ENCODE results near the gene FAM13C.

FAM13C gene

DNA sequence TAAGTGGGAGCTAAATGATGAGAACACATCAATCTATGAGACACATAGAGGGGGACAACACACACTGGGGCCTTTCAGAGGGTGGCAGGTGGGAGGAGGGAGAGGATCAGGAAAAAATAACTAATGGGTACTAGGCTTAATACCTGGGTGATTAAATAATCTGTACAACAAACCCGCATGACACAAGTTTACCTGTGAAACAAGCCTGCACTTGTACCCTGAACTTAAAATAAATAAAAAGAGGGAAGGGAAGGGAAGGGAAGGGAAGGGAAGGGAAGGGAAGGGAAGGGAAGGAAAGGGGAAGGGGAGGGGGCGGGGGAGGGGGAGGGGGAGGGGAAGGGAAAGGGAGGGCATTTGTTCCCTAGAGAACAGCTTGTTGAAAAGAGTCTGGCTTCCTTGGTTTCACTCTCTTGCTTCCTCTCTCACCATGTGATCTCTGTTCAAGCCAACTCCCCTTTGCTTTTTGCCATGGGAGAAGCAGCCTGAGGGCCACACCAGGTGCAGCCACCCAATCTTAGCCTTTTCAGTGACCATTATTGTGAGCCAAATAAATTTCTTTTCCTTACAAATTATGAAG is 57.7 kb downstream of the FAM13C start:
- H3F3A ChIP-seq (ENCODE audit: control insufficient read depth, insufficient read depth): no peaks in the 10 kb centered on the region

DNA sequence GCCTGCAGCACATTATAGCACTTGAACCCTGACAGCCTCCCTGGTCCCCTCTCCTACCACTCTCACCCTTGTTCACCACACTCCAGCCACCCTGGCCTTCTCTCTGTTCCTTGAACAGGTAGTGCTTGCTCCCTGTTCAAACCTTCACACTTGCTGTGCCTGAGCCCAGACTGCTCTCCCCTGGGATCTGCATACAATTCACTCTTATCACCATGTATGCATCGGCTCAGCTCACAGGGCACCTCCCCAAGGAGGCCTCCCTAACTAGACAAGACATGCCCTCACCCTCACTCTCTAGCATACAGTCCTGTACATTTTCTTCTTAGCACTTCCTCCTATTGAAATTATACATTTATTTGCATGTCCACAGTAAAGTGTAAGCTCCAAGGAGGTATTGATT is 59.3 kb downstream of the FAM13C start:
- Histone ChIP-seq H3K9me2 (replicated peaks; ENCODE audit: control insufficient read depth, low read length) (no peaks in the 10 kb centered on the region), H3K4me2 (ENCODE audit: low read length) (no peak overlapping the region), H3F3A (ENCODE audit: control insufficient read depth, insufficient read depth) (no peaks in the 10 kb centered on the region), H4K20me1 (ENCODE audit: control insufficient read depth, insufficient read depth, low read depth, low read length) (no peaks in the 10 kb centered on the region), H3K4me1 (ENCODE audit: control insufficient read depth, low read length) (peaks cover 9% of the 10 kb centered on the region), H3K9me3 (ENCODE audit: control insufficient read depth, insufficient read depth, low read length) (no peaks in the 10 kb centered on the region), H3K4me3 (ENCODE audit: low read length) (no peak overlapping the region), H3K27ac (ENCODE audit: low read depth, low read length) (no peak overlapping the region), H3K36me3 (ENCODE audit: control insufficient read depth, low read length) (no peaks in the 10 kb centered on the region), H3K27me3 (ENCODE audit: control insufficient read depth, low read length) (no peaks in the 10 kb centered on the region), H3K79me2 (ENCODE audit: control insufficient read depth, low read length) (no peaks in the 10 kb centered on the region)
- TF ChIP-seq EZH2phosphoT487 (IDR thresholded peaks at IDR 0.05; ENCODE audit: borderline replicate concordance, low read length): no peak
- TF ChIP-seq, protein P1, sequence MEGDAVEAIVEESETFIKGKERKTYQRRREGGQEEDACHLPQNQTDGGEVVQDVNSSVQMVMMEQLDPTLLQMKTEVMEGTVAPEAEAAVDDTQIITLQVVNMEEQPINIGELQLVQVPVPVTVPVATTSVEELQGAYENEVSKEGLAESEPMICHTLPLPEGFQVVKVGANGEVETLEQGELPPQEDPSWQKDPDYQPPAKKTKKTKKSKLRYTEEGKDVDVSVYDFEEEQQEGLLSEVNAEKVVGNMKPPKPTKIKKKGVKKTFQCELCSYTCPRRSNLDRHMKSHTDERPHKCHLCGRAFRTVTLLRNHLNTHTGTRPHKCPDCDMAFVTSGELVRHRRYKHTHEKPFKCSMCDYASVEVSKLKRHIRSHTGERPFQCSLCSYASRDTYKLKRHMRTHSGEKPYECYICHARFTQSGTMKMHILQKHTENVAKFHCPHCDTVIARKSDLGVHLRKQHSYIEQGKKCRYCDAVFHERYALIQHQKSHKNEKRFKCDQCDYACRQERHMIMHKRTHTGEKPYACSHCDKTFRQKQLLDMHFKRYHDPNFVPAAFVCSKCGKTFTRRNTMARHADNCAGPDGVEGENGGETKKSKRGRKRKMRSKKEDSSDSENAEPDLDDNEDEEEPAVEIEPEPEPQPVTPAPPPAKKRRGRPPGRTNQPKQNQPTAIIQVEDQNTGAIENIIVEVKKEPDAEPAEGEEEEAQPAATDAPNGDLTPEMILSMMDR (IDR thresholded peaks at IDR 0.05; ENCODE audit: low read depth, low read length, poor library complexity, severe bottlenecking): no peak

More for the DNA sequence above, 57.7 kb downstream of the FAM13C start:
- H3K79me2 ChIP-seq (ENCODE audit: control insufficient read depth, low read length): no peaks in the 10 kb centered on the region
- H3K27ac ChIP-seq (ENCODE audit: low read depth, low read length): no peak overlapping the region
- H3K4me3 ChIP-seq (ENCODE audit: low read length): no peak overlapping the region
- H3K4me1 ChIP-seq (ENCODE audit: control insufficient read depth, low read length): peaks cover 9% of the 10 kb centered on the region
- H3K4me2 ChIP-seq (ENCODE audit: low read length): no peak overlapping the region
- H3K27me3 ChIP-seq (ENCODE audit: control insufficient read depth, low read length): no peaks in the 10 kb centered on the region
- H3K36me3 ChIP-seq (ENCODE audit: control insufficient read depth, low read length): no peaks in the 10 kb centered on the region
- no peaks in the 10 kb centered on the region for H3K9me2 ChIP-seq (replicated peaks; ENCODE audit: control insufficient read depth, low read length)
- TF ChIP-seq EZH2phosphoT487 (IDR thresholded peaks at IDR 0.05; ENCODE audit: borderline replicate concordance, low read length): no peak
- TF ChIP-seq, protein P1 (IDR thresholded peaks at IDR 0.05; ENCODE audit: low read depth, low read length, poor library complexity, severe bottlenecking): no peak
- no peaks in the 10 kb centered on the region for H3K9me3 ChIP-seq (ENCODE audit: control insufficient read depth, insufficient read depth, low read length)
- H4K20me1 ChIP-seq (ENCODE audit: control insufficient read depth, insufficient read depth, low read depth, low read length): no peaks in the 10 kb centered on the region

DNA sequence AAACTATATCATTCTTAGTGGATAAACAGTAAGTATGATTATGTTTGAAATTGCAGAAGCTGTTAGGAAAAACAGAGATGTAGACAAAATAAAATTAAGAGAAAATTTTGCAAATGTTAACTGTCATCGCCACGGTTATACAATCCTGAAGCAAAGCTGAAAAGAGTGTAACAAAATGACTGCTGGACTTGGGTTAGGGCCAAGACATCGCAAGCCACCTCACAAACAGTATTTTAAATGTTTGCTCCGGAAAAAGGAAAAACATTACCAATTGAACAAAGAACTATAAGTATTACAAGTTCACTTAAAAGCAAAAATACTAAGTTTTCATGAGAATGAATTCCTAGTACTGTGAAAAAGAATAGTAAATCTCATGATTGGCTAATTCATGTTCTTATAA is 60.0 kb downstream of the FAM13C start:
- peaks cover 9% of the 10 kb centered on the region for H3K4me1 ChIP-seq (ENCODE audit: control insufficient read depth, low read length)
- H3K27ac ChIP-seq (ENCODE audit: low read depth, low read length): no peak overlapping the region
- H3K27me3 ChIP-seq (ENCODE audit: control insufficient read depth, low read length): no peaks in the 10 kb centered on the region
- H3K4me3 ChIP-seq (ENCODE audit: low read length): no peak overlapping the region
- H3K4me2 ChIP-seq (ENCODE audit: low read length): no peak overlapping the region
- TF ChIP-seq, protein P1 (IDR thresholded peaks at IDR 0.05; ENCODE audit: low read depth, low read length, poor library complexity, severe bottlenecking): no peak
- TF ChIP-seq EZH2phosphoT487 (IDR thresholded peaks at IDR 0.05; ENCODE audit: borderline replicate concordance, low read length): no peak
- no peaks in the 10 kb centered on the region for H3K79me2 ChIP-seq (ENCODE audit: control insufficient read depth, low read length)
- H4K20me1 ChIP-seq (ENCODE audit: control insufficient read depth, insufficient read depth, low read depth, low read length): no peaks in the 10 kb centered on the region
- no peaks in the 10 kb centered on the region for H3F3A ChIP-seq (ENCODE audit: control insufficient read depth, insufficient read depth)
- no peaks in the 10 kb centered on the region for H3K9me2 ChIP-seq (replicated peaks; ENCODE audit: control insufficient read depth, low read length)
- H3K36me3 ChIP-seq (ENCODE audit: control insufficient read depth, low read length): no peaks in the 10 kb centered on the region
- H3K9me3 ChIP-seq (ENCODE audit: control insufficient read depth, insufficient read depth, low read length): no peaks in the 10 kb centered on the region

All from DOHH2 (cell line).